Ascending aorta (tissue), 2 donors: ENCODE measurements around the gene PLEKHF1. TPM values are rescaled to one million over a fixed set of nuclear protein-coding genes. Genes with fewer than 3 reads are reported as not detected.

Experiments used
- DNase-seq, 2 donors: peaks; one replicate each; pipeline ENCODE4 v3.0.0-alpha.2; 2019; ENCODE audit warnings: low spot score in 2 of 2
- H3K27ac ChIP-seq, 2 donors: fragments of 200-600 bp; sonication (generic); one replicate each; pipeline ENCODE4 v1.5.1; 2016 to 2017; ENCODE audit warnings: mild to moderate bottlenecking in 1 of 2
- H3K27me3 ChIP-seq: fragments of 200-600 bp; sonication (generic); one replicate; pipeline ENCODE4 v1.5.1; 2017
- H3K36me3 ChIP-seq, 2 donors: fragments of 200-600 bp; sonication (generic); one replicate each; pipeline ENCODE4 v1.5.1; 2016
- H3K4me1 ChIP-seq, 2 donors: fragments of 200-600 bp; sonication (generic); one replicate each; pipeline ENCODE4 v1.5.1; 2016 to 2017; ENCODE audit warnings: mild to moderate bottlenecking in 1 of 2
- H3K4me3 ChIP-seq, 2 donors: fragments of 200-600 bp; sonication (generic); one replicate each; pipeline ENCODE4 v1.5.1; 2016 to 2017; ENCODE audit warnings: mild to moderate bottlenecking in 1 of 2
- H3K9me3 ChIP-seq, 2 donors: fragments of 200-600 bp; sonication (generic); one replicate each; pipeline ENCODE4 v1.5.1; 2016
- intact Hi-C: fragments of 100-400 bp; cut with DNase I; formaldehyde crosslinking; loops from one replicate; pipeline ENCODE4 v1.15.1; 2023
- total RNA-seq: library from RNA; depleted of rRNA; stranded (reverse); fragments of >200 nt; gene quantifications from one replicate; pipeline ENCODE4 v1.1.0, GENCODE V29; 2016
- TF ChIP-seq, protein P1 (sequence below), 3 experiments: fragments of 200-600 bp in 2 of 3; fragments of 450-650 bp in 1 of 3; sonication (generic) in 2 of 3; IDR thresholded peaks; one replicate each; pipeline ENCODE4 v1.5.1; 2016 to 2019; ENCODE audit warnings: antibody characterized with exemption in 3 of 3, mild to moderate bottlenecking in 1 of 3, moderate library complexity in 1 of 3

Gene PLEKHF1
- total RNA-seq, 1 donor from 2014 or later, result 68.3 TPM

DNA sequence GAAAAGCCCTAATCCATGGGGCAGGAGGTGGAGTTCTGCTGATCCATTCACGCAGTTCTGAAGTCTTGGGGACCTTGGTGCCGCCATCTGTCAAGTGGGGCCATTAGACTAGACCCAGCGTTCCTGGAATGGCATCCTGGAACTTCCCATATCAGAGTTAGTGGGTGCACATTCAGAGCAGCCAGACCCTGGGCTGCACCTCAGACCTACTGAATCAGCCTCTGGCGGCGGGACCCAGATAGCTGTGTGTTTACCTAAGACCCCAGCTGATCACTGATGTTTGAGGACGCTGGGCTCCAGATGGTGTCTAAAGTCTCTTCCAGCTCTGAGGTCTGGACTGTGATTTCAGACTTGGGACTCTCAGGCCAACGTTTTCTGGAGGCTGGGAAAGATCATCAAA is 46.4 kb upstream of the PLEKHF1 start:
- H3K4me1 ChIP-seq, result no peaks in the 10 kb centered on the region
- H3K27me3 ChIP-seq, result no peaks in the 10 kb centered on the region
- no peak overlapping the region for H3K4me3 ChIP-seq
- H3K36me3 ChIP-seq, result peaks cover 21 to 32% of the 10 kb centered on the region in 2 donors
- intact Hi-C loops, result loop anchor here (10.0 kb wide), 1 partner anchor 256 kb away; no protein-coding TSS in a partner anchor
- H3K27ac ChIP-seq, result no peak overlapping the region
- no peak for DNase-seq
- no peaks in the 10 kb centered on the region for H3K9me3 ChIP-seq
- TF ChIP-seq, protein P1, sequence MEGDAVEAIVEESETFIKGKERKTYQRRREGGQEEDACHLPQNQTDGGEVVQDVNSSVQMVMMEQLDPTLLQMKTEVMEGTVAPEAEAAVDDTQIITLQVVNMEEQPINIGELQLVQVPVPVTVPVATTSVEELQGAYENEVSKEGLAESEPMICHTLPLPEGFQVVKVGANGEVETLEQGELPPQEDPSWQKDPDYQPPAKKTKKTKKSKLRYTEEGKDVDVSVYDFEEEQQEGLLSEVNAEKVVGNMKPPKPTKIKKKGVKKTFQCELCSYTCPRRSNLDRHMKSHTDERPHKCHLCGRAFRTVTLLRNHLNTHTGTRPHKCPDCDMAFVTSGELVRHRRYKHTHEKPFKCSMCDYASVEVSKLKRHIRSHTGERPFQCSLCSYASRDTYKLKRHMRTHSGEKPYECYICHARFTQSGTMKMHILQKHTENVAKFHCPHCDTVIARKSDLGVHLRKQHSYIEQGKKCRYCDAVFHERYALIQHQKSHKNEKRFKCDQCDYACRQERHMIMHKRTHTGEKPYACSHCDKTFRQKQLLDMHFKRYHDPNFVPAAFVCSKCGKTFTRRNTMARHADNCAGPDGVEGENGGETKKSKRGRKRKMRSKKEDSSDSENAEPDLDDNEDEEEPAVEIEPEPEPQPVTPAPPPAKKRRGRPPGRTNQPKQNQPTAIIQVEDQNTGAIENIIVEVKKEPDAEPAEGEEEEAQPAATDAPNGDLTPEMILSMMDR (IDR thresholded peaks at IDR 0.05), result no peak

DNA sequence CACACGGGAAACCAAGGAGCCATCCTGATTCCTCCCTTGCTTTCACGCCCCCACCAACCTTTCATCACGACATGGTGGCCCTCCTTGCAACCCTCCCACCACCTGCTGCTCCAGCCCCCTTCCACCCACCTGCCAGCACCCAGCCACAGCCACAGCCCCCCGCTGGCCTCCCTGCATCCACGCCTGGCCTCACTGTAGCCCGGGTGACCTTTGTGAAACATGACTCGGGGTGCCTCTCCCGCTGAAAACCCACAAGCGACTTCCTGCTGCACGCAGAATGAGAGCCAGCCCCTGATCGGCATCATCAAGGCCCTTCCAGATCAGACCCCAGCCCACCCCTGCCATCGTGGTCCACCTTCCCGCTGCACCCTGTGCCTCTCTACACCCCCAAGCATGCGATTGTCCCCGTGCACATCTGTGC is 44.3 kb upstream of the PLEKHF1 start:
- intact Hi-C loops, result no loop called here
- no peak overlapping the region for H3K4me3 ChIP-seq
- H3K36me3 ChIP-seq, result peaks cover 4 to 11% of the 10 kb centered on the region in 2 donors
- TF ChIP-seq, protein P1 (IDR thresholded peaks at IDR 0.05), result no peak
- H3K4me1 ChIP-seq, result no peaks in the 10 kb centered on the region
- no peaks in the 10 kb centered on the region for H3K9me3 ChIP-seq
- no peak overlapping the region for H3K27ac ChIP-seq
- DNase-seq, result no peak
- H3K27me3 ChIP-seq, result no peaks in the 10 kb centered on the region

DNA sequence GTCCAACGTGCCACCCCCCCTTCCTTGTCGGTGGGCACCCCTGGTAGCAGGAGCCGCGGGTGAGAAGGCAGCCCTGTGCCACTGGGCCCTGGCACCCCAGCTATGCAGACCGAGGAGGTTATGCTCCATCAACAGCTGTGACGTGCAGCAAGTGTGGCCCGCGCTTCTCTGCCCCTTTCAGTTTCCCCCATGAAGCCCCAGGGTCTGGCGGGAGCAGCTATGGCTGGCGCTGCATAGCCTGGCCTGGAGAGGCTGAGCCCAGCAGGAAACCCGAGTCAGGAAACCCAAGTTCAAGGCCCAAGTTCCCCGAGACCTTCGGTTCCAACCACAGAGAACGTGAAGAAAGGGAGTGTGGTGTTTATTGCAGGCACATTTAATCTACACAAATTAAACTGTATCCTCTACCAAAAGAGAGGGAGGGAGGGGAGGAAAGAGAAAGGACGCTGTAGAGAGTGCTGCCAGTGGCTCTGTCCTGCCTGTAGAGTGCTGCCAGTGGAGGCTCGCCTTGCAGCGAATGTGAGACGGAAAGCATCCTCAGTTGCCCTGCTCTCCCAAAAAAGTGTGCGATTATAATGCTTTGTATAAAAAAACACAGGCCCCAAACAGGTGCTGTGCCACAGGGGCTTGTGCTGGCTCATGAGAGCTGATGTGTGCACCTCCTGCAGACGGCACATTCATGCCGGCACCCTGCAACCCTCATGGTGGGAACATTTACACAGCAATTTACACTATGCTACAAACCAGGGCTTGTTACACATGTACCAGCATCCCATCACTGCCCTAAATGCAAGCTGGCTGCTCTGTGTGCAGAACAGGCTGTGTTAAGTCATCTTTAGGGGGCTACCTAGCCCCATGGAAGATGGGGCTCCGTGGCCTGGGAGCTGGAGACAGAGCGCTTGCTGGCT is 42.8 kb upstream of the PLEKHF1 start:
- TF ChIP-seq, protein P1 (IDR thresholded peaks at IDR 0.05), result no peak
- H3K27ac ChIP-seq, result no peak overlapping the region
- H3K4me3 ChIP-seq, result no peak overlapping the region
- H3K4me1 ChIP-seq, result no peaks in the 10 kb centered on the region
- H3K9me3 ChIP-seq, result no peaks in the 10 kb centered on the region
- no peaks in the 10 kb centered on the region for H3K36me3 ChIP-seq
- DNase-seq, result no peak
- intact Hi-C loops, result no loop called here
- H3K27me3 ChIP-seq, result no peaks in the 10 kb centered on the region

DNA sequence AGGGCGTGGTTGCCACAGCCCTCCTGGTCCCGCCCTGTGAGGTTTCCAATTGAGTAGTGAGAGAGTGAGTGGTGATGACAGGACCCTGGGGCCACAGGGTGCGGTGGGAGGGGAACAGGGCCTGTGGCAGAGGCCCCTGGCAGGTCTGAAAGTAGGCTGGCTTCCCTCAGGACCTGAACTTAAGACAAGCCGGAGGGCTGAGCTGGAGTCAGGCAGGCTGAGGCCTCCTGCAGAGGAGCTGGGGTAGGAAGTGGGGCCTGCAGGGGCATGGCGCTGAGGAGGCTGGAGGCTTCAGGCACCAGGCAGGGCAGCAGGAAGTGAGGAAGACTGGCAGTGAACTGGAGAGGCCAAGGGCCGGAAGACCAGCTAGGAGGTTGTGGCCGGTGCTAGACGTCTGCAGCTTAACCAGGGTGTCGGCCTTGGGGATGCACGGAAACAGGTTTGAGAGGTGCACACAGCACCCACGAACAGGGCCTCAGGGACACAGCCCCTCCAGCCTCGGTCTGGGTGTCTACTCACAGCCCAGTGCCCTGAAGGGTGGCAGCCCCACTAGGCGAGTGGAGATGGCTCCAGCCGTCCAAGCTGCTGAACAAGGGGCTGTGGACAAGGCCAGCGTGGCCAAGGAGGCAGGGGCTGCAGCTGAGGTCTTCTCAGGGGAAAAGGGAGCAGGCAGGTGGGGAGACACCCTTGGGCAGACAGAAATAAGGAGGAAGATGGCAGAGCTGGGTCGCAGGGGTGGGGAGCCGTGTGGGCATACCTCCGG is 41.4 kb upstream of the PLEKHF1 start:
- intact Hi-C loops, result no loop called here
- TF ChIP-seq, protein P1 (IDR thresholded peaks at IDR 0.05), result no peak
- no peaks in the 10 kb centered on the region for H3K4me1 ChIP-seq

DNA sequence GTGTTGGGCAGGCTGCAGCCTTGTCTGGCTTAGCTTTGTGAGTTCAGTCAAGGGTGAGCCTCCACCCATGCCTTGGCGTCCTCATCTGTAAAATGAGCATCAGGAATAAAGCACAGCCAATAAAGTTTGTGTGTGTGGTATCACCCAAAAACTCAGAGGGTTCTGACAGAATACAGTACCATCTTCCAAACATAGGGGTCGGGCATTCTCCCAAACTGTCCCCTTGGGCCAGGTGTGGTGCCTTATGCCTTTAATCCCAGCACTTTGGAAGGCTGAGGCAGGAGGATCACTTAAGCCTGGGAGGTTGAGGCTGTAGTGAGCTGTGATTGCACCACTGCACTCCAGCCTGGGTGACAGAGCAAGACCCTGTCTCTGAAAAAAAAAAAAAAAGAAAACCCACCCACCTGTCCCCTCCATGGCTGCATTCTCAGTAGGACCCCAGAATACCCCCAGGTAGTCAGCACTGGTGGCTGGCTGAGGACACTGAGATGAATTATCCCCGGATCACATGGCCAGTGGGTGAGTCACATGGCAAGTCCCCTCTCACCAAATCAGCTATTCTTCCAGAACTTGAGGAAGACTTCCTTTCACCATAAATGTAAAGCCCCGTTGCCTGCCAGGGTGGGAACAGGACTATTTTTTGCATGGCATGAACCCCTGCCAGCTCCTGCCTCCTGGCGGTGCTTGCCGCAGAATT is 40.6 kb upstream of the PLEKHF1 start:
- Histone ChIP-seq H3K27me3 (no peaks in the 10 kb centered on the region), H3K36me3 (no peaks in the 10 kb centered on the region), H3K27ac (no peak overlapping the region), H3K4me3 (no peak overlapping the region), H3K4me1 (no peaks in the 10 kb centered on the region), H3K9me3 (no peaks in the 10 kb centered on the region)
- no peak for DNase-seq
- intact Hi-C loops, result no loop called here
- TF ChIP-seq, protein P1 (IDR thresholded peaks at IDR 0.05), result no peak

More for the DNA sequence above, 41.4 kb upstream of the PLEKHF1 start:
- no peak for DNase-seq
- Histone ChIP-seq H3K9me3 (no peaks in the 10 kb centered on the region), H3K4me3 (no peak overlapping the region), H3K27me3 (no peaks in the 10 kb centered on the region), H3K36me3 (no peaks in the 10 kb centered on the region), H3K27ac (no peak overlapping the region)
